GM18511 (cell line): ENCODE data around the gene DTNB.

Source experiments
- ATAC-seq: cut with Tn5 transposase; IDR thresholded peaks from one replicate; pipeline ENCODE4 v1.9.1; 2021; ENCODE audit warnings: mild to moderate bottlenecking, moderate library complexity; ENCODE audit not compliant: unreplicated experiment

The DTNB gene

DNA sequence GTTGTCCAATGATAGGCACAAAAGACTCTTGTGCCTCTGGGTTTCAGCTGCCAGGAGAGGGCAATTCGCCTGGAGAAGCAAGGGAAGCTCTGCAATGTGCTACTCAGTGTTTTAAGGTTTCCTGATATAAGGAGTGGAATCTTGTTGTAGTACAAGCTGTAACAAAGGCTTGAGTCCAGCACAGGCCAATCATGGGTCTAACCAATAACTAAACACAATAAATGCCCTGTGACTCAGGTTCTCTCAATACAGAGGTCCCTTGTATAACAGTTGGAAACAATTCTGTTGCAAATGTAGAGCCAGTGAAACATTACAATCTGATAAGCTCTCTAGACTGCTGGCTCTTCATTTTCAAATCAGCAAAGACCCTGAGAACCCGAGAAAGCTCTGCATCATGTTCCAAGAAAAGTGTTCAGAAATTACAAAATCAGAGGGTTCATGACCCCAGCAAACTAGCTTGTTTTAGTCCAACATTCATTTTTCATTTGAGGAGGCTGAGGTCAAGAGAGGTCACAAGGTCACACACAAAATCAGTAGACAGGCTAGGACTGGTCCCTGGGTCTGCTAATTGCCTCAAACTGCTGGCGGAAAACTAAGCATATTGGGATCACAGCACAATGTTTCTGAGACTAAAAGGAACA, 272.7 kb downstream of the DTNB start:
- no peak for ATAC-seq

DNA sequence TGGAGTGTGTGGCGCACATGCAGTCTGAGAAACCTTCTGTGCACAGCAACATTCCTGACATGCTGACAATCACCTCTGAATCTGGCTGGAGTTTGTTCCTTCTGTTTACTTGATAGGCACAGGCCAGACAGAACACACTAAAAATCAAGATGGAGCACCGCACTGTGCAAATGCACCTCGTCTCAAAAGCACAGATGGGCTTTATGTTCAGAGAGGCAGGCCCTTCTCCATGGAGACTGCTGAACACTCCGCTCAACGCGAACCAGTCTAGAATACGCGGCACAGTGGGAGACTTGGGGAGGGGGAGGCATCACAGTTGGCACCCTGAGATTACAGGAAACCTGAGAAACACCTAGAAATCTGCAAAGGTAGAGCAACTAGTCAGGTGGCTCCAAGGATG, 273.2 kb downstream of the DTNB start:
- ATAC-seq = no peak

DNA sequence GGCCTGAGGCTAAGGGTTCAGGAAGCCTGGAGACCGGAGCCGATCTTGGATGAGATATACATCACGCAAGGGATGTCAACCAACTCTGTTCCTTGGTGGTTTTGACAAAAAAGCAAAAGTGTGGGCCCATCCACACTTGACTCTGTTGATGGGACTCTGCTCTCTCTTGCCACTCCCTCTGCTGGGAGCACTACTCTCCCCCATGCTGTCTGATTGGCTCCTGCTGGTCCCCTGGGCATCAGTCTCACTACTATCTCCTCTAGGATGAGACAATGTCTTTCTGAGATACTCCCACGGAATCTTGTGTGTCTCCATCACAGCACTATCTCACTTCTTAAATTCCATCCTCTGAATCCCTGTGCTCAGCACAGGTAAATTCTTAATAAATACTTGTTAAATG, 274.8 kb downstream of the DTNB start:
- no peak for ATAC-seq

DNA sequence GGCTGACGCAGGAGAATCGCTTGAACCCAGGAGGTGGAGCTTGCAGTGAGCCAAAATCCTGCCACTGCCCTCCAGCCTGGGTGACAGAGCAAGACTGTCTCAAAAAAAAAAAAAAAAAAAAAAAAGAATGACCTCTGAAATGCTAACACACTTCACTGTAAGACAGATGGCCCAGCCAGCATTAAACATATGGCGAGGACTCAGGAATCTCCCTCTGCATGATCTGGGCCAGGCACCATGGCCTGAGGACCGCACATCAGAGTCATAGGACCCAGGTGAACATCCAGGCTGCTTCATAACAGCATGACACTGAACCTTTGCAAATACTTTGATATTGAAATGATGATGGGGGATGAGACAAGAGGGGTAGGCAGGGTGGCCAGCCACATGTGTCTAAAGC, 275.6 kb downstream of the DTNB start:
- ATAC-seq = no peak

DNA sequence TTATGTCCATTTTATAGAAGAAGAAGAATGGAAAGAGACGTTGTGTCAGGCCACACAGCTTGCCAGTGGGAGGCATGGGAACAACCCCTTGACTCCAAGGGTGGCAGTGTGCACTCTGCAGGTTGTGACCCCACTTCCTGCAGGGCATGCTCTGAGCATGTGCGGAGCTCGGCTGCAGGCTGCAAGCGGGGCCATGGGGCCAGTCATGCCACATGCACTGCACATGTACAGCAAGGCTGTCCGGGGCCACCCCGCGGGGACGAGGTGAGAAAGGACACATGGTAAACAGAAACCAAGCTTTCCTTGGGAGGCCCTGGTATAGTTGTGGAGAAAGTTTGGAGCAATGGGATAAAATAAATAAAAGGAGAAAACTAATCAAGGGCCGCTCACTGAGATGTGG, 284.2 kb downstream of the DTNB start:
- no peak for ATAC-seq

DNA sequence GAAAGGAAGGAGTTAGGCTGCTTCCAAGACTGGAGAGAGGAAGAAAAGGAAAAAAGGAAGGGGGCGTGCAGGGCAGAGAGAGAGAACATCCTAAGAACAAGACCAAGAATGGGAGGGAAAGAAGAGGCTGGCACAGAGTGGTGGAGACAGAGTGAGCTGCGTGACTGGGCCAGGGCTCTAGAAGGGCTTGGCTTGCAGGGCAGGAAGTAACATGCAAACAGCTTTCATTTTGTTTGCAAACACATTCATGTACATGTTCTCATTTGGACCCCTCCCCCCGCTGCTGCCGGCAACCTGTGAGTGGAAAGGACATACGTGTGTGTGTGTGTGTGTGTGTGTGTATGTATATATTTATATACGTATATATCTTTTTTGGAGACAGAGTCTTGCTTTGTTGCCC, 284.9 kb downstream of the DTNB start:
- no peak for ATAC-seq

DNA sequence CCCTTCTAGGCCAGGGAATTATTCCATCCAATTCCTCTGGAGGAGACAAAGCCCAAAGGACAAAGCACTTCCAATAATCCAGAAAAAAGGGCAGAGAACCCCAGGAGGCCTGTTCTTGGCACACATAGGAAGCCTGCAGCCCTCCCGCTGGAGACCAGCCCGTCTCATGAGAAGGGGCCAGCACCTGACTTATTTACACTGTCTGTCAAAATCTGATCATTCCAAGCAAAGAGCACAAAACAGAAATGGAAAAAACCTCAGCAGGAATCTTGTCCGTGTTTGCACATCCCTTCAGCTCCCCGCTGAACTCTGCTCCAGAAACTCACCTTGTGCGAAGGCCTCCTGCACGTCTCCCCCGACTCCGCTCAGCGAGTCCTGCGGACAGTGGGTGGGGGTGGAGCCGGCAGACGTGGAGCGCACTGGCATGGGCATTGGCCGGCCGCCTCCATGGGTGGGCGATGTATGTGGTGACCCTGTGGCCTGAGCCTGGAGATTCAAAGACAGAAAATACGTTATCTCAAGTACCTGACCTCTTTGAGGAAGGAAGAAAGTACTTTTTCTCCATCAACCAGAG, 285.4 kb downstream of the DTNB start:
- ATAC-seq = no peak

DNA sequence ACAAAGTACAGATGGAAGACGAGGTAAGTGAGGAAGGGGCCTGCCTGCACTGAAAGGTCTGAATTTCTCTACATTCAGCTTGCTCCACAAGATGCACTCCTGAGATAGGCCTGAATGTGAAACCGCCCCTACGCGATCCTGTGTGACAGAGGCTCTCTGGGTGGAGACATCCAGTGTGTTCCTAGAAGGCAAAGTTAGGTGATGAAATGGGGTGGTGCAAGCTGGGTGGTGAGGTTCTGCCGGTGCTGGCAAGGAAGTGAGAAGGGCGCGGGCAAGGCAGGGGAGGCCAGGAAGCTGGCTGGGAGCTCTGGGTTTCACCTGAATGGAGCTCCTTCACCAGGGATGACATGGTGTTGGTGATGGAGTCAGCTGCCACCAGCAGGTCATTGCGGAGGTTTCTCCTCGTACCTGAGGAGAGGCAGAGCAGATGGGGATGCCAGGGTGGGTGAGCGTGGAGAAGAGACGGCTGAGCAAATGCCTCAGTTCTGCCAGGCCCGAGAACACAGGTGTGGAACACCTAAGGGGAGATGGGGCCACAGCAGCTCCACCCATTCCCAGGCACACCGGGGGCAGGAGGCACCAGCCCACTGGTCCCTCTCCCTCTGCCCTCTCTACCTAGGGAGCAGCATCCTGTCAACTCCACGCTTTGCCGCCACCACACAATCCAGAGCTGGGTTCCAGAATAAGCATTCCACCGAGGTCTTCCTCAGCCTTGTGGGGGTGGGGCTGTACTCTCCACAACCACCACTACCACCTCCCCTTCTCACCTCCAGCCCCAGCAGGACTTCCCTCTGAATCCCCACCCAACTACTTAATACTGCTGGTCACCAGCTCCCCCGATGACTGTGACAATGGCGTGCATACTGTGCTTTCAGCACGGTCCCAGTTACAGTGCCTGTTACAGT, 286.2 kb downstream of the DTNB start:
- no peak for ATAC-seq

DNA sequence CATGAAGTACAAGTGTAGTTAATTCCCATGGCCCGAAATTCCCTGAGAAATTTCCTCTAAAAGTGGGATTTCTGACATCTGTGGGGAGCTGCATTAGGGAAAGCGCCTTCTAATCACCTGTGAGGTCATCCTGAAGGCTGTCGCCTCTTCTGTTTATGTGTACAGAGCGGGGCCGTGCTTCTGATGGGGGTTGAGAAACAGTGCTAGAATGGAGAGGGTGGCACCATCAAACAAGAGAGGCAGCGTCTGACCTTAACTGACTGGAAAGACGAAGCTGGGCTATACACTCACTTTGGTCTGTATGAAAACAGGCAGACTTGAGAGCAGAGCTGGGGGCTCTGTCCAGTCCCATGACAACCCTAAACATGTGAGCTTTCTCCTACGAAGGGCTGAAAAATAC, 287.5 kb downstream of the DTNB start:
- ATAC-seq = no peak

DNA sequence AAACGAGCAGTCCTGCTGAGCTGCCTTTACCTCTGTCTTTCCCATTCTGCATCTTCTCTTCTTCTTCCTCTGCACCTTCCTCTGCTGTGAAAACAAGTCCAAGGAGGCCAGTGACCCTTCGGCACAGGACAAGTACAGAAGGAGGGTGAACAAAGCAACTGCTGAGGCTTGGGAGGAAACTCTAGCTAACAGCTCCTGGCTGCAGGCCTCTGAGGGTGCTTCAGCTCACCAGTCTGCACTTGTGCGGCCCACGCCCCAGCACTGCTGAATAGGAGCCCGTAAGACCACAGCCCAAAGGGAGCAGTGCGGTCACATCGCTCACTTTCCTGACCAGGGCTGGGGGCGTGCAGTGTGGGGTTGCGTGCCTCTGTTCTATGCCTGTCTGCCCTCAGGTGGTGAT, 289.6 kb downstream of the DTNB start:
- no peak for ATAC-seq

DNA sequence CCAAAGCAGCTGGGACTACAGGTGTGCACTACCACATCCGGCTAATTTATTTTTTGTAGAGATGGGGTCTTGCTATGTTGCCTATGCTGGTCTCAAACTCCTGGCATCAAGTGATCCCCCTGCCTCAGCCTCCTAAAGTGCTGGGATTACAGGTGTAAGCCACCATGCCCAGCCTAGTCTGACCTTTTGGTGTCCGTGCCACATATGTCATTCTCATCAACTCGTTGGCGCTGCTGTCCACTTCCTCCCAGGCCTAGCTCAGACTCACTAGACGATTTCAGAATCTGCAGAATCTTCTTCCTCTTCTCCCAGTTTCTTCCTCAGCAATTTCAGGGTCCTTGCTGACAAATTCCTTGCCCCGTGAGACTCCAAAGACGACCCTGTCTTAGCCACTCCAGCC, 291.9 kb downstream of the DTNB start:
- no peak for ATAC-seq

DNA sequence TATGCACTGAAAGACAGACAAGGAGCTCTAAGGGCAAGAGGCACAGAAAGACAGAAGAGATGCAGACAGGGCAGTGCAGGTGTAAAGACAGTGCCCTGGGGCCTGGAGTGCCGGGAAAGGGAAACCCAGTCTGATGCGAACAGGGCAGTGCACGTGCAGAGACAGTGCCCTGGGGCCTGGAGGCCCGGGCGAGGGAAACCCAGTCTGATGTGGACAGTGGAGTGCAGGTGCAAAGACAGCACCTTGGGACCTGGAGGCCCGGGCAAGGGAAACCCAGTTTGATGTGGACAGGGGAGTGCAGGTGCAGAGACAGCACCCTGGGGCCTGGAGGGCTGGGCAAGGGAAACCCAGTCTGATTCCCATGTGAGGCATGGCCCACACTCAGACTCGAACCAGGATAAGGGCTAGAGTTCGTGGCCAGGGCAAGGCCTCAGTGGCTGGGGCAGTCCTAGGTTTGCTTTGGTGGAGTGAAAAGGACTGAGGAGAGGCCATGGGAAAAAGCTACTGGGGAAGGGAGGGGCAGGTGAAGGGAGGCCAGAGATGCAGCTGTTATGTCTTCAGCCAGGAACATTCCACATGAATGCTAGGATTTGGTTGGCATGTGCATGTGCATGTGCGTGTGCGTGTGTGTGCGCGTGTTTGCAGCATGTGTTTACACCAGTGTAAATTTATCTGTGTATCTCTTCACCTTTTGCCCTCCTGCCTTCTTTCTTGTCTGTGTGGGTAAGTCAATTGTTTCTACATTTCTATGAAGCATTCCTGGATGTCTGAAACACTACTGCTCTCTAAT, 292.6 kb downstream of the DTNB start:
- ATAC-seq = no peak

DNA sequence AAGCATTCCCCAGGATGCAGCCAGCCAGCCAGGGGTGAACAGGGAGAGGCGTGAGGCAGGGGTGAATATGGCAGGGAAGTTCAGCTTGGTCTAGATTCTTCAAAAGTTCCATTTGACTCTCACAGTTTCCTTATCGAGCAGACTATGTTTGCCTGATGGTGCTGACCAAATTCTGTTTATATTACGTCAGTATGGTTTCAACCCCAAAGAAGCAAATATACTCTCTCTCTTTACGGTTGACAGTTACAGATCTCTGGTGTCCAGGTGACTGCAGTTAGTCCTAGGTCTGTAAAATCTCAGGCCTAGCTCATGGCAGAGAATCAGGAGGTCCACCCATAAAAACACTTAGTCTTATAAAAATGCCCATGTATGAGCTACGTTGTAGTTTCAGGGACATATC, 293.4 kb downstream of the DTNB start:
- ATAC-seq = no peak

DNA sequence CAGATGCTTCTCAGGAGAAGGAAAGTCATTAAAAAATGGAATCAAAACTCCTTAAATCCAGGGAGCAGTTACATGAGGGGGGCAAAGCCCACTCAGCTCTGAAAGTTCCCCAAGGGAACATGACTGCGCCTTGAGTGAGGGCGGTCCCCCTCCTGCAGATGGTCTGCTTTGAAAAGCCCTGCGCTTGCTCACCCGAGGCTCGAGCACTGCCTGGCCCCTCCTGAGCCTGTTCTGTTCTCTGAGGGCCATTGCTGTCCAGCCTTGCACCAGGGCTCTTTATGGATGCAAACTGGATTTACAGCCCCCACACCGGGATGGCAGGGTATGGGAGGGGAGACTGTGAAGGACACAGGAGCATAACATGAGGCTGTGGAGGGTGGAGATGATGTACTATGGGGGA, 293.8 kb downstream of the DTNB start:
- ATAC-seq = no peak

DNA sequence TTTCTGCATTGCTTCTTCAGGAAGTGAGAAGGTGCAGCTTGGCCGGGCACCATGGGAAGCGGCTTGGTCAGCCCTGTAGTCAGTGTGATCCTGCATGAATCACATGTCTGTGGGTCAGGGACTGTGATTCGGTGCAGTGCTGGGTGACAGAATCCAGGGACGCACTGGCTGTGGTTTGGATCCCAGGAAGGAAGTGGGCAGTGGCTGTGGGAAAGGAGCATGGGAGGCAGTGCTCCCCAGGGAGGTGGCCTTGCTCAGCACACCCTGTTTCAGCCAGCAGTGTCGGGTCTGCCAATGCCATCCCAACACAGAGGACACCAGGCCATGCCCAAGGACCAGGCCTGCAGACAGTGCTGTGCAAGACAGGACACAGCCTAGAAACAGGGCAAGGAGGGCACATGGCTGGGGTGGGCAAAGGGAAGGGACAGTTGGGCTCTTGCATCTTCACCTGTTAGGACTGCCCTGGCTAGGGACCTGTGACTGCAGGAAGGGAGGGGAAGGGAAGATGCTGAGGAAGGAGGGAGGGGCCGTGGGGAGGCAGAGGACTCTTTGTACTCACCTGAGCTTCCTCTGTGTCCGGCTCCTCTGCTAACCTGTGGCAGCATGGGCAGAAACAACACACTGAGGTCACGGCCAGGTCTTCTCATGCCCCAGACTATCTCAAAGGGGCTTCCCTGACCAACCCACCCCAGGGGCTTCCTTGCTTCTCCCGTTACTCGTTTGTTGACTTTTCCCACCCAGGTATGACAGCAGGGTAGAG, 294.5 kb downstream of the DTNB start:
- ATAC-seq = no peak

DNA sequence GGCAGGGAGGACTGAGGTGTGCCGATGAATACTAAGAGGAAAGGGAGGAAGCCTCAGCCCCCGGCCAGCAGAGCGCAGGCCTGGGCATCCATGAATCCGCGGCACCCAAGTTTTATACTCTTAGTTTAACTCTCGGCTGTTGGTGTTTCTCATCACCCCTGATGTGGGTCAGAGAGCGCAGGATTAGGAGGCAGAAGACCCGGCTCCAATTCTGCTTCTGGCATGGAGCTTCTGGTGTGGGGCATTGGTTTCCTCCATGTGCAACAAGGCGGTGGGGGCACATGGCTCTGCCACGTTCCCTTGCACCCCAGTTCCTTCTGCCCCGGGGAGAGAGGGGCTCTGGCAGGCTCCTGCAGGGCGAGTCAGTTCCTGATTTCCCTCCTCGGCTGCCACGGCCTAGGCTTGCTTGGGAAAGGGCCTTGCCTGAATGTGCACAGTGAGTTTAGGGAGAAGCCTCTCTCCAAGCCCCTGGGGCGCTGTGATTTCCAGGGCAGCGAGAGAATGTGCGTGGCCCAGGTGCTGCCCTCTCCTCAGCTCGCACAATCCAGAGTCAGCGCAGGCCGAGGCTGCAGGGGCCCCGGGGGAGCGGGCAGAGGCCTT, 295.5 kb downstream of the DTNB start:
- no peak for ATAC-seq

DNA sequence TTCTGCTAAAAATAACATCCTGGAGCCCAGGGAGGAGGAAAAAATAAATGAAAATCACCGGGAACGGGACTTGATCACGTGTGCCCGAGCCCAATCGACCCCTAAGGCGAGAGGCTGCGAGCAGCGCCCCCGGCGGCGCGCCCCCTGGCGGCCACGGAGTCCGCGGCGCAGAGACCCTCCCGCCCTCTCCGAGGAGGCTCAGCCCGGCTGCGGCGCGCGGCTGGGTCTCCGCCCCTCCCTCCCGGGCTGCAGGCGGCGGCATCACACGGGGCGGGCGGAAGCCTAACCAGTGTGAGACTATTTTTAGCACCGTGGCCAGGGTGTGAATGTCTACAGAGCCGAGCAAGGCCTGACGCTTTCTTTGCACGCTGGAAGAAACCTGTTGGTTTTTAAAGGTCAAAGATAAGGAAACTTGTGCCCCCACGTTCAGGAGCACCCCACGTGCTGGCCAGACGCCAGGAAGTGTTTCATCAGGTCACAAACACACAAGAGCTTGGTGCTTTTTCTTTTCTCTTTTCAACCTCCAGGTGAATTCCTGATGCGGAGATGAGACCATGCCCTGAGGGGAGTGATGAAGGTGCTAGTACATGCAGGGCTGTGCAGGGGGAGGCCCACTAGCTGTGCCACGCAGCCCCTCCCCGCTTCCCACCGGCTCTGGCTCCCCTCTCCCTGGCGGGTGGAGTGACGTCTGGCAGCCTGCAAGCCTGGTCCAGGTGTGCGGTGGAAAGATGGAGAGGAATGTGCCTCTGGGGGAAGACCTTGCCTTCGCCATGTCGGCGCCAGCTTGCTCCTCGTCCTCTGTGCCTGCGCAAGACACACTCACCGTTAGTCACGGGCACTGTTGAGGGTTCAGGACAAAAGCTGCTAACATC, 296.4 kb downstream of the DTNB start:
- peak; percentile 97 for ATAC-seq

DNA sequence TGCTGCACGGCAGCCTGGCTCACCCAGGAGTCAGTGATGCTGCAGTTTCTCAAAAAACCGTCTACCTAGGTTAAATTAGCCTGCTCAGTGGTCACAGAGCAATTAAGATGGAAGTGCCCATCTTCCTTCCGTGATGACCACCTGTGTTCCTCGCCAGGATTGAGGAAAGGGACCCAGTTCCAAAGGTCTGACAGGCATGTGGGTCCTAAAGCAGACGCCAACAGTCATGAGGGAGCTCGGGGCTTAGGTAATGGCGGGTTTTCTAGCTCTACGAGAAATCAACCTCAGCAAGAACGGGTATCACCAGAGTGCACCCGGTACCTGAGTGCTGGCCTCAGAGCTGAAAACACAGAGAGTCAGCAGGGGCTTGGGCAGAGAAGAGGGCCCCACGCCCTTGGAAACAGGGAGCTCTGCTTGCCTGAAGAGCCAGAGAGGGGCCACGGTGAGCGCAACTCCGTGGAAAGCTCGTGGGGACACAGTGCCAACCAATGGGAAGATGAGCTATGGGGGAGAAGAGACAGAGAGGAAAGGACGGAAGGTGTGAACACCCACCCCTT, 297.3 kb downstream of the DTNB start:
- no peak for ATAC-seq

DNA sequence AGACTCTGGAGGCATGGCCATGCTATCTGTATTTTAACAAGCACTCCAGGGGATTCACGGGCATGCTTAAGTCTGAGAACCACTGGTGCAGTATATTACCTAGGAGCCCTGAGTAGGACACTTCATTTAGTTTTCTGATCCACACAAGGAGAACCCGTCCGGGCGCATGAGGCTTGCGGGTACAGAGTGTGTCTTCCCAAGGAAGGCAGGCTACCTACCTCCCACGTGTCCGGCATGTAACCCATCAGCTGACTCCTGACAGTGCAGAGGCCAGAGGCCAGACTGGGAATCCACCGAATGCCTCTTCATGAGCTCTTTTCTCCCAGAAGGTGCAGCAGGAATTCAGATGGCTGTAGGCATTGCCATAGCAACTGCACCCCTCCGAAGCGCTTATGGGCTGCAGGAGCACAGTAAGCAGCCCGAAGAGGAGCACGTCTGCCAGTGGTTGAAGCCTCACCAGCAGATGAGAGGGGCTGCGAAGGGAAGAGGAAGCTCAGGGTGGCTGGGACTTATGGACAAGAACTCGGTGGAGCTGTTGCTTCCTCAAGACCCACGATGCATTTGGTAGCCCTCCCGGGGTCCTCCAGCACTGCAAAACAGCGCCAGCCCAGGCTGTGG, 297.9 kb downstream of the DTNB start:
- no peak for ATAC-seq
